K562 (cell line): Measurements from ENCODE around the gene PREP. TPM values are rescaled to one million over a fixed set of nuclear protein-coding genes. Genes with fewer than 3 reads are reported as not detected.

ENCODE experiments used
- ATAC-seq: fragments of 200-7000 bp; cut with Tn5 transposase; 3 replicates; pipeline ENCODE4 v1.9.1; 2020; ENCODE audit warnings: moderate library complexity
- BruUV-seq: library from RNA; stranded (reverse); fragments of 400-500 nt; replicated peaks from 2 replicates; lab custom pipeline; 2021; lab: Mats Ljungman, UMichigan
- CTCF ChIA-PET: fragments of 300-600 bp; formaldehyde crosslinking; extraction: SDS; loops from one replicate; lab custom pipeline; 2021; ENCODE audit warnings: low intra/inter-chr PET ratio; lab: Yijun Ruan, JAX
- POLR2A ChIA-PET: fragments of 300-600, 350-650 bp; sonication (Branson Sonifier 250); formaldehyde crosslinking; extraction: SDS; loops from one replicate; lab custom pipeline; 2021; ENCODE audit warnings: antibody characterized with exemption, inconsistent platforms; lab: Yijun Ruan, JAX
- DNase-seq, 4 experiments: peaks; one replicate each; pipeline versions ENCODE4 v3.0.0 to v3.0.0-alpha.2; 2011 to 2018; ENCODE audit warnings: low spot score in 3 of 4, mixed read lengths in 3 of 4; ENCODE audit errors: extremely low read depth in 1 of 4
- FAIRE-seq: peaks from 2 replicates; lab custom pipeline; 2011; peaks lifted over from hg19 to GRCh38; lab: Jason Lieb, UNC
- H2AFZ ChIP-seq: 2 replicates; pipeline ENCODE4 v1.6.0; 2011; ENCODE audit warnings: low read depth, low read length, control low read depth, inconsistent platforms
- H3K27ac ChIP-seq: fragments of 200-600 bp; 3 replicates; pipeline ENCODE4 v1.8.0; 2011; ENCODE audit warnings: low read depth, mild to moderate bottlenecking, control low read depth, inconsistent platforms, low read length, moderate library complexity, mixed read lengths; ENCODE audit errors: extremely low read depth
- H3K27me3 ChIP-seq, 2 experiments: fragments of 300-600 bp in 1 of 2; 2 replicates in 1 of 2; 3 replicates in 1 of 2; pipeline versions ENCODE4 v1.6.0 to v1.8.0; 2011; ENCODE audit warnings: inconsistent platforms in 2 of 2, low read length in 2 of 2, mild to moderate bottlenecking in 1 of 2, mixed read lengths in 1 of 2, moderate library complexity in 1 of 2; ENCODE audit not compliant: control insufficient read depth in 2 of 2, insufficient read depth in 2 of 2
- H3K36me3 ChIP-seq: fragments of 300-600 bp; 3 replicates; pipeline ENCODE4 v1.8.0; 2011; ENCODE audit warnings: mild to moderate bottlenecking, low read length, inconsistent platforms; ENCODE audit not compliant: control insufficient read depth, insufficient read depth
- H3K4me1 ChIP-seq, 2 experiments: fragments of 200-600 bp in 1 of 2; replicated peaks in 1 of 2; 2 replicates in 1 of 2; 3 replicates in 1 of 2; pipeline versions ENCODE4 v1.5.1 to v1.8.0; 2011; ENCODE audit warnings: inconsistent platforms in 2 of 2, low read length in 2 of 2, mild to moderate bottlenecking in 1 of 2, mixed read lengths in 1 of 2, moderate library complexity in 1 of 2; ENCODE audit not compliant: control insufficient read depth in 2 of 2, insufficient read depth in 2 of 2
- H3K4me2 ChIP-seq: 2 replicates; pipeline ENCODE4 v1.6.1; 2011; ENCODE audit warnings: low read length, control low read depth, inconsistent platforms, mixed read lengths; ENCODE audit not compliant: insufficient read depth
- H3K4me3 ChIP-seq: fragments of 200-600 bp; sonication (generic), shearing (Covaris generic); 2 replicates; pipeline ENCODE4 v1.5.1; 2016; ENCODE audit warnings: control low read depth, inconsistent platforms
- H3K79me2 ChIP-seq: fragments of 200-600 bp; 3 replicates; pipeline ENCODE4 v1.8.0; 2011; ENCODE audit warnings: low read length, inconsistent platforms; ENCODE audit not compliant: control insufficient read depth, insufficient read depth
- H3K9ac ChIP-seq, 2 experiments: 2 replicates each; pipeline versions ENCODE4 v1.6.0 to v1.6.1; 2011; ENCODE audit warnings: low read depth in 2 of 2, low read length in 2 of 2, control low read depth in 1 of 2, inconsistent platforms in 1 of 2, mild to moderate bottlenecking in 1 of 2, mixed read lengths in 1 of 2; ENCODE audit not compliant: insufficient read depth in 1 of 2
- H3K9me1 ChIP-seq: one replicate; pipeline ENCODE4 v1.6.0; 2011; ENCODE audit warnings: inconsistent platforms, mild to moderate bottlenecking, low read length, moderate library complexity; ENCODE audit not compliant: control insufficient read depth, insufficient read depth
- H3K9me3 ChIP-seq: replicated peaks from 2 replicates; pipeline ENCODE4 v1.5.1; 2011; ENCODE audit warnings: low read depth, low read length, inconsistent platforms; ENCODE audit not compliant: control insufficient read depth, insufficient read depth
- H4K20me1 ChIP-seq: replicated peaks from 2 replicates; pipeline ENCODE4 v1.6.1; 2011; ENCODE audit warnings: low read length, inconsistent platforms, mixed read lengths; ENCODE audit not compliant: control insufficient read depth, insufficient read depth
- ARNT ChIP-seq, 2 experiments: fragments of 450-650 bp; IDR thresholded peaks; 2 replicates each; pipeline ENCODE4 v1.6.1; 2016; ENCODE audit warnings: mild to moderate bottlenecking in 1 of 2
- CREBBP ChIP-seq: IDR thresholded peaks from one replicate; pipeline ENCODE4 v1.6.1; 2012; ENCODE audit warnings: low read depth, mild to moderate bottlenecking, control low read depth, inconsistent platforms, low read length
- EHMT2 ChIP-seq: fragments of 450-650 bp; IDR thresholded peaks from 2 replicates; pipeline ENCODE4 v1.6.1; 2018; ENCODE audit warnings: antibody characterized with exemption
- HDAC6 ChIP-seq: IDR thresholded peaks from 2 replicates; pipeline ENCODE4 v1.6.1; 2012; ENCODE audit warnings: low read depth, mild to moderate bottlenecking, control low read depth, inconsistent platforms, low read length, moderate library complexity
- HDGF ChIP-seq: fragments of 450-650 bp; IDR thresholded peaks from 2 replicates; pipeline ENCODE4 v1.6.1; 2016
- HEY1 ChIP-seq: fragments of 250-450 bp; sonication (Bioruptor Pico); IDR thresholded peaks from 2 replicates; pipeline ENCODE4 v1.5.0; 2020; ENCODE audit warnings: mild to moderate bottlenecking, moderate library complexity, borderline replicate concordance
- MCM7 ChIP-seq, 2 experiments: fragments of 450-650 bp; IDR thresholded peaks; 2 replicates each; pipeline ENCODE4 v1.6.1; 2016 to 2018
- NUFIP1 ChIP-seq: fragments of 450-650 bp; IDR thresholded peaks from 2 replicates; pipeline ENCODE4 v1.6.1; 2018; ENCODE audit not compliant: partially characterized antibody
- OTX1 ChIP-seq: fragments of 450-650 bp; formaldehyde crosslinking; IDR thresholded peaks from 2 replicates; pipeline ENCODE4 v1.4.0; 2022; ENCODE audit warnings: mild to moderate bottlenecking
- PTBP1 ChIP-seq: fragments of 200-400 bp; formaldehyde crosslinking; IDR thresholded peaks from 2 replicates; pipeline ENCODE4 v1.6.1; 2017; ENCODE audit warnings: low read depth, low read length
- PTRF ChIP-seq: fragments of 450-650 bp; IDR thresholded peaks from 2 replicates; pipeline ENCODE4 v1.6.1; 2016; ENCODE audit warnings: mild to moderate bottlenecking, missing genetic modification characterization, missing compliant biosample characterization
- RAD51 ChIP-seq: fragments of 450-650 bp; IDR thresholded peaks from 2 replicates; pipeline ENCODE4 v1.7.1; 2016; ENCODE audit warnings: low read depth, mild to moderate bottlenecking, borderline replicate concordance
- STAT5A ChIP-seq: IDR thresholded peaks from 2 replicates; pipeline ENCODE4 v1.6.1; 2012; ENCODE audit warnings: low read length, inconsistent platforms, borderline replicate concordance
- TAF9B ChIP-seq: fragments of 450-650 bp; IDR thresholded peaks from 2 replicates; pipeline ENCODE4 v1.6.1; 2018; ENCODE audit warnings: mild to moderate bottlenecking; ENCODE audit not compliant: partially characterized antibody
- YY1 ChIP-seq, 3 experiments: IDR thresholded peaks; 2 replicates each; pipeline ENCODE4 v1.6.1; 2011; ENCODE audit warnings: low read length in 2 of 3, mild to moderate bottlenecking in 2 of 3, moderate library complexity in 2 of 3, borderline replicate concordance in 1 of 3, control low read depth in 1 of 3, low read depth in 1 of 3; ENCODE audit not compliant: insufficient read depth in 3 of 3, insufficient replicate concordance in 2 of 3, control insufficient read depth in 1 of 3, insufficient read length in 1 of 3; ENCODE audit errors: extremely low read depth in 1 of 3
- ZBTB12 ChIP-seq: fragments of 250-450 bp; sonication (Bioruptor Pico); IDR thresholded peaks from 2 replicates; pipeline ENCODE4 v1.4.0; 2020
- ZNF584 ChIP-seq: fragments of 200-800 bp; sonication (Bioruptor generic); IDR thresholded peaks from 2 replicates; pipeline ENCODE4 v1.6.1; 2016; ENCODE audit warnings: low read depth, mild to moderate bottlenecking, missing genetic modification characterization, missing compliant biosample characterization
- WGBS: fragments of 100-300 bp; shearing (Covaris generic); methylation state at CpG from one replicate; pipeline ENCODE4 v1.1.6; 2016; ENCODE audit warnings: low coverage, mixed read lengths; ENCODE audit not compliant: insufficient coverage; ENCODE audit errors: missing lambda C conversion rate; 5-methylcytosine and 5-hydroxymethylcytosine counted together
- in situ Hi-C: fragments of 300-500 bp; cut with MboI; formaldehyde crosslinking; loops from 4 replicates; pipeline ENCODE4 v1.15.0; 2018; ENCODE audit warnings: inconsistent platforms, mixed read lengths
- intact Hi-C: fragments of 100-400 bp; cut with micrococcal nuclease; formaldehyde crosslinking; loops from 2 replicates; pipeline ENCODE4 v1.14.2; 2022
- polyA plus RNA-seq, 8 experiments: library from polyadenylated mRNA; depleted of rRNA in 4 of 8; stranded (reverse) in 5 of 8; unstranded in 3 of 8; fragments of >200 nt; fragmentation: Nextera tagmentation in 2 of 8; fragmentation: Illumina TruSeq in 1 of 8; extraction: Ambion mirVana in 2 of 8; extraction: Trizol in 1 of 8; gene quantifications; 2 replicates each; pipeline versions ENCODE4 v1.2.1 to v1.2.3, GENCODE V29; 2011 to 2014; ENCODE audit warnings: inconsistent platforms in 1 of 8, missing spikeins in 1 of 8
- total RNA-seq, 7 experiments: library from RNA; depleted of rRNA in 6 of 7; stranded (reverse); fragments of >200 nt in 6 of 7; fragmentation: Illumina TruSeq in 2 of 7; extraction: Trizol in 2 of 7; gene quantifications; 2 replicates each; pipeline versions ENCODE4 v1.2.1 to v1.2.3, GENCODE V29; 2011 to 2021; ENCODE audit warnings: low replicate concordance in 1 of 7

Gene PREP
- total and polyA plus RNA-seq, 9 of the 15 experiments (the other 6 are each of a cell fraction or from before 2014, with no cell fraction given), result 14.1 to 60.8 (median 28.3) TPM

GRCh38 chr6:105346052-105346451 lies 56.8 kb downstream of the PREP start:
- no peak overlapping the region for H3K4me2 ChIP-seq
- H3K27ac ChIP-seq, result no peak overlapping the region
- no peak for FAIRE-seq
- DNase-seq, result no peak
- no peak overlapping the region for H3K9ac ChIP-seq
- no peaks in the 10 kb centered on the region for H4K20me1 ChIP-seq
- H3K4me1 ChIP-seq, result no peaks in the 10 kb centered on the region
- ChIA-PET CTCF (no interaction called here), POLR2A (interaction anchor here (0.8 kb wide), 1 partner anchor 11 kb away, joined by 3 read pairs; no protein-coding TSS in a partner anchor)
- 62% methylated on average over 3 of the region's 3 CpGs for WGBS
- intact Hi-C loops, result no loop called here
- no peak overlapping the region for H3K4me3 ChIP-seq
- TF ChIP-seq EHMT2 (0 out of 2 replicates have a peak, but pooled peaks have one; percentile 21), RAD51 (no peak)
- H3K36me3 ChIP-seq, result peaks cover 42% of the 10 kb centered on the region; the same call in 2 of the 3 replicates
- BruUV-seq, result no TSS peak
- no peak overlapping the region for H2AFZ ChIP-seq
- no peaks in the 10 kb centered on the region for H3K27me3 ChIP-seq
- no peaks in the 10 kb centered on the region for H3K9me3 ChIP-seq
- ATAC-seq, result no peak
- in situ Hi-C loops, result no loop called here
- H3K9me1 ChIP-seq, result no peaks in the 10 kb centered on the region
- H3K79me2 ChIP-seq, result no peaks in the 10 kb centered on the region

- Histone ChIP-seq H4K20me1 (no peaks in the 10 kb centered on the region), H3K9me1 (no peaks in the 10 kb centered on the region), H3K4me2 (no peak overlapping the region), H3K4me3 (no peak overlapping the region), H2AFZ (no peak overlapping the region), H3K9me3 (no peaks in the 10 kb centered on the region), H3K9ac (no peak overlapping the region), H3K27ac (no peak overlapping the region), H3K36me3 (peaks cover 37% of the 10 kb centered on the region; the same call in 1 of the 3 replicates), H3K27me3 (no peaks in the 10 kb centered on the region), H3K79me2 (no peaks in the 10 kb centered on the region), H3K4me1 (no peaks in the 10 kb centered on the region)
- no peak for ATAC-seq
- intact Hi-C loops (no loop called here), in situ Hi-C loops (no loop called here)
- BruUV-seq, result no TSS peak
- CTCF ChIA-PET, result no interaction called here
- TF ChIP-seq TAF9B (no peak), HDAC6 (no peak), ZNF584 (CRISPR knock-in tag) (no peak), PTRF (tag) (no peak), ARNT (IDR thresholded peaks at IDR 0.05) (no peak), NUFIP1 (no peak), MCM7 (IDR thresholded peaks at IDR 0.05) (no peak), YY1 (IDR thresholded peaks at IDR 0.05; ENCODE audit: borderline replicate concordance in 1 of 3, control insufficient read depth in 1 of 3, extremely low read depth in 1 of 3, insufficient read depth in 3 of 3, insufficient read length in 1 of 3, insufficient replicate concordance in 2 of 3, low read depth in 1 of 3, low read length in 2 of 3) (no peak), OTX1 (CRISPR knock-in tag) (no peak), HDGF (no peak), CREBBP (no peak), HEY1 (no peak), ZBTB12 (CRISPR knock-in tag) (no peak), PTBP1 (no peak), STAT5A (no peak)
- WGBS, result 100% methylated on average over 4 of the region's 4 CpGs
- DNase-seq, result no peak
- POLR2A ChIA-PET, result no interaction called here
- FAIRE-seq, result no peak
Measured at GRCh38 chr6:105345506-105345905, 57.4 kb downstream of the PREP start.
